T-cell (primary cell): ENCODE data around the gene PLD3. TPM values are rescaled to one million over a fixed set of nuclear protein-coding genes. Genes with fewer than 3 reads are reported as not detected.

Experiments used
- ATAC-seq, 4 experiments: fragments of 200-7000 bp in 3 of 4; fragments of 150-1000 bp in 1 of 4; cut with Tn5 transposase; replicated peaks in 1 of 4; 1 replicate in 3 of 4; 2 replicates in 1 of 4; pipeline ENCODE4 v1.10.0; 2021; ENCODE audit warnings: moderate library complexity in 3 of 4, mild to moderate bottlenecking in 2 of 4, moderate number of reproducible peaks in 1 of 4
- CTCF ChIA-PET, 2 donors: fragments of 300-600 bp; sonication (Branson Sonifier 250); formaldehyde crosslinking; loops; one replicate each; lab custom pipeline; 2022; ENCODE audit warnings: antibody characterized with exemption in 2 of 2; lab: Charles Lee
- POLR2A ChIA-PET, 2 donors: fragments of 300-600 bp; sonication (Branson Sonifier 250); formaldehyde crosslinking; loops; one replicate each; lab custom pipeline; 2022; ENCODE audit warnings: antibody characterized with exemption in 2 of 2; lab: Charles Lee
- DNase-seq, 35 experiments: peaks; one replicate each; pipeline versions ENCODE4 v3.0.0 to v3.0.0-alpha.2; 2013 to 2023
- H3K27ac ChIP-seq: one replicate; pipeline ENCODE4 v1.5.1; 2013; ENCODE audit warnings: low read length
- H3K27me3 ChIP-seq, 2 experiments: replicated peaks in 1 of 2; 1 replicate in 1 of 2; 2 replicates in 1 of 2; pipeline versions ENCODE4 v1.6.1 to v1.7.0; 2013; ENCODE audit warnings: low read length in 1 of 2, mixed read lengths in 1 of 2; ENCODE audit not compliant: control insufficient read depth in 2 of 2, insufficient read depth in 2 of 2; ENCODE audit errors: extremely low read depth in 1 of 2
- H3K36me3 ChIP-seq, 2 donors: 1 replicate in 1 of 2; 2 replicates in 1 of 2; pipeline versions ENCODE4 v1.6.1 to v1.7.0; 2013; ENCODE audit warnings: low read length in 1 of 2; ENCODE audit not compliant: control insufficient read depth in 2 of 2, insufficient read depth in 1 of 2; ENCODE audit errors: extremely low read depth in 1 of 2
- H3K4me1 ChIP-seq, 2 experiments: 1 replicate in 1 of 2; 2 replicates in 1 of 2; pipeline versions ENCODE4 v1.6.1 to v1.7.0; 2013; ENCODE audit warnings: low read length in 2 of 2, mixed read lengths in 1 of 2; ENCODE audit not compliant: insufficient read depth in 2 of 2, control insufficient read depth in 1 of 2; ENCODE audit errors: extremely low read depth in 1 of 2
- H3K4me3 ChIP-seq, 2 donors: 1 replicate in 1 of 2; 2 replicates in 1 of 2; pipeline versions ENCODE4 v1.5.1 to v1.7.0; 2013; ENCODE audit warnings: mild to moderate bottlenecking in 2 of 2, low read length in 1 of 2, moderate library complexity in 1 of 2; ENCODE audit not compliant: control insufficient read depth in 1 of 2; ENCODE audit errors: extremely low read depth in 1 of 2
- H3K9me3 ChIP-seq: 2 replicates; pipeline ENCODE4 v1.7.0; 2013
- H3K27ac Mint-ChIP-seq, 2 donors: one replicate each; pipeline ENCODE4 v1.8.0; 2020 to 2021; ENCODE audit warnings: mild to moderate bottlenecking in 2 of 2, mixed read lengths in 2 of 2
- H3K27me3 Mint-ChIP-seq, 2 donors: one replicate each; pipeline ENCODE4 v1.8.0; 2021 to 2022; ENCODE audit warnings: mixed read lengths in 2 of 2
- H3K36me3 Mint-ChIP-seq: one replicate; pipeline ENCODE4 v1.8.0; 2021; ENCODE audit warnings: mixed read lengths
- H3K4me1 Mint-ChIP-seq, 3 donors: one replicate each; pipeline ENCODE4 v1.8.0; 2020 to 2022; ENCODE audit warnings: mixed read lengths in 3 of 3, mild to moderate bottlenecking in 1 of 3
- H3K4me3 Mint-ChIP-seq, 3 donors: one replicate each; pipeline ENCODE4 v1.8.0; 2020 to 2022; ENCODE audit warnings: mild to moderate bottlenecking in 3 of 3, mixed read lengths in 3 of 3, moderate library complexity in 3 of 3
- H3K9me3 Mint-ChIP-seq, 3 donors: one replicate each; pipeline ENCODE4 v1.8.0; 2020 to 2022; ENCODE audit warnings: mixed read lengths in 3 of 3
- WGBS: methylation state at CpG from one replicate; pipeline ENCODE4 v1.1.5; 2013; ENCODE audit warnings: missing lambda C conversion rate; ENCODE audit not compliant: insufficient coverage; 5-methylcytosine and 5-hydroxymethylcytosine counted together
- total RNA-seq, 35 experiments: library from RNA in 6 of 35; stranded (reverse) in 6 of 35; fragments of 120-200 nt in 1 of 35; gene quantifications; one replicate each; pipeline versions ENCODE4 v1.2.1 to v1.2.4 and lab custom pipeline; 2013 to 2026

The PLD3 gene
- total RNA-seq, 5 donors from 2014 or later (not counting 1 experiment from before 2014, with no cell fraction given), result 71.0 to 120 (median 118) TPM

DNA sequence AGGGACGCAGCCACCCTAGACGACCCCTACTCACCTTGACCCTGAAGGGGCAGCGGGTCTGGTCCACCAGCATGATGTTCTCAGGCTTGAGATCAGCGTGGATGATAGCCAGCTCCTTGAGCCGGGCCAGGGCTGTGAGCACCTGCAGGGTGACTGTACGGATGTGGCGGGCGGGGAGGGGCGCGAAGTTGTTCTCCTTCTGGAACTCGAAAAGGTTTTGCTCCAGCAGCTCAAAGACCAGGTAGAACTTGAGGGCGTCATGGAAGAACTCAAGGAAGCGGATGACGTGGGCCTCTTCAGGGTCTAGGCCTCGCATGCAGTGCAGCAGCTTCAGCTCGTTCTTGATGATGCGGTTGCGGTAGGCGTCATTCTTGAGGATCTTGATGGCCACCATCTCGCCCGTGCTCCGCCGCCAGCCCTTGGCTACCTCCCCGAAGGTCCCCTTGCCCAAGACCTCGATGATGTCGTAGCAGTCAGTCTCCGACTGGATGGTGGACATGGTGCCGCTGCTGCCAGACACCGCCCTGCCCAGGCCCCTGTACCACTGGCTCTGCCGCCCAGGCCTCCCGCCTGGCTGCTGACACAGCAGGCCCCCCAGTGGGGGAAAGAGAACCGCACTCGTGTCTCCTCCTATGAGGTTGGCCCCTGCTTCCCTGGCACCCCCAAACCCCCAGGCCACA lies 41.0 kb downstream of the PLD3 start:
- Histone ChIP-seq H3K9me3 (no peaks in the 10 kb centered on the region), H3K4me3 (no peak overlapping the region), H3K27me3 (peaks cover 0 to 9% of the 10 kb centered on the region in 2 experiments), H3K36me3 (no peaks in the 10 kb centered on the region), H3K27ac (no peak overlapping the region), H3K4me1 (no peaks in the 10 kb centered on the region)
- H3K9me3 Mint-ChIP-seq, result no peaks in the 10 kb centered on the region
- ChIA-PET CTCF (no interaction called here), POLR2A (no interaction called here)
- DNase-seq (no peak), ATAC-seq (no peak)
- H3K4me1 Mint-ChIP-seq, result peaks cover 0 to 6% (median 0%) of the 10 kb centered on the region in 3 donors
- no peaks in the 10 kb centered on the region for H3K27me3 Mint-ChIP-seq
- WGBS, result 95% methylated on average over 29 of the region's 33 CpGs
- H3K4me3 Mint-ChIP-seq, result no peak overlapping the region
- no peak overlapping the region for H3K27ac Mint-ChIP-seq
- no peaks in the 10 kb centered on the region for H3K36me3 Mint-ChIP-seq

DNA sequence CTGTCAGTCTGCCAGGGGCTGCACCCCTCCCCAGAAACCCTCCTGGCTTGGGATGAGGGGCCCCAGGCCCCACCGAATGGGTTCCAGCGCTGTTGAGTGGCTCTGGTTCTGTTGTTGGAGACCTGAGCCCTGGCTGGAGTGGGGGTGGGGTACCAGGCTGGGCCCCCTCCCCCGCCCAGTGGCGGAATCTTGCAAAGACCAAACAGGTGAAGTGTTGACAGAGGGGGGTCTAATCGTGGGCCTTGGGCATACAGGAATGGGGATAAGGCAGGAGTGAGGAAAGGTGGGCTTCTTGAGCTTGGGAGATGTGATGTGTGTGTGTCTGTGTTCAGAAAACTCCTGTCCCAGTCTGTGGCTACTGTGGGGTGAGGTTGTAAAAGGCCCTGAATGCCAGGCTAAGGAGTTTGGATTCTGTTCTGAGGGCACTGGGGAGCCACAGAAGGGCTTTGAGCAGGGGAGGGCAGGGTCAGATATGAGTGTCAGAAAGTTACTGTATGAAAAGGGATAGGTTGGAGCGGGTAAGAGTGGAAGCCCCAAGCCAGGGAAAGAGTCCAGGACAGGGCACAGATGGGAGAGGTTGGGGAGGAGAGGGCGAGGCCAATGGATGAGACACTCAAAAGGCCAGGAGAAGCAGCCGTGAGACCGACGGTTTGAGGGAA lies 41.7 kb downstream of the PLD3 start, which contains the start of gene HIPK4:
TSS of gene HIPK4 (minus strand) at position 98 of the 659 bp plus-strand sequence. CDS start 279 bp downstream, outside the sequence.
- Histone ChIP-seq H3K9me3 (no peaks in the 10 kb centered on the region), H3K27ac (no peak within 1 kb of the TSS), H3K36me3 (no peaks in the 10 kb centered on the region), H3K4me1 (no peaks in the 10 kb centered on the region), H3K4me3 (no peak within 1 kb of the TSS), H3K27me3 (peaks cover 0 to 9% of the 10 kb centered on the region in 2 experiments)
- 84% methylated on average over 8 of the region's 10 CpGs for WGBS
- ATAC-seq (no peak), DNase-seq (no peak)
- no peaks in the 10 kb centered on the region for H3K27me3 Mint-ChIP-seq
- H3K9me3 Mint-ChIP-seq, result no peaks in the 10 kb centered on the region
- no peaks in the 10 kb centered on the region for H3K36me3 Mint-ChIP-seq
- POLR2A ChIA-PET, result interaction anchor here in 1 of 2 donors (0.6 kb wide), 1 partner anchor 1723 kb away, joined by 4 read pairs; no protein-coding TSS in a partner anchor
- no peak within 1 kb of the TSS for H3K4me3 Mint-ChIP-seq
- peaks cover 0 to 6% (median 0%) of the 10 kb centered on the region in 3 donors for H3K4me1 Mint-ChIP-seq
- H3K27ac Mint-ChIP-seq, result no peak within 1 kb of the TSS
- CTCF ChIA-PET, result interaction anchor here in 1 of 2 donors (0.6 kb wide), 1 partner anchor 68 kb away, joined by 3 read pairs; no protein-coding TSS in a partner anchor

DNA sequence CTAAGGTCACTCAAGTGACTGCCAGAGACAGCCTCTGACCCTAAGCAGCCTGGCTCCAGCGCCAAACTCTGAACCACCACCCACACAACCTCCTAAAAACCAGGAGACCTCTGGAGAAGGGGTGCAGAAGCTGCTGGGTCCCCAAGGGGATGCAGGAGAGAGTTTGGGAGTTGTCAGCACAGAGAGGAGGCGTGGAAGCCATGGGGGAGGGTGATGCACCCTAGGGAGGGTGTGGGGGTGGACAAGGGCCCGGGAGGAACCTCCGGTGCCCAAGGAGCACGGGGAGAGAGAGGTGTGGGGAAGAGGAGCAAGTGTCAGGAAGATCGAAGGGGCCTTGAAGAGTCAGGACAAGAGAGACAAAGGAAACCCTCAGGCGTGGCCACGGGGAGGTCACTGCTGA lies 43.6 kb downstream of the PLD3 start:
- Histone ChIP-seq H3K4me1 (no peaks in the 10 kb centered on the region), H3K4me3 (no peak overlapping the region), H3K9me3 (no peaks in the 10 kb centered on the region), H3K27ac (no peak overlapping the region), H3K36me3 (no peaks in the 10 kb centered on the region), H3K27me3 (peaks cover 0 to 9% of the 10 kb centered on the region in 2 experiments)
- H3K27ac Mint-ChIP-seq, result no peak overlapping the region
- DNase-seq (no peak), ATAC-seq (no peak)
- H3K36me3 Mint-ChIP-seq, result no peaks in the 10 kb centered on the region
- no peak overlapping the region for H3K4me3 Mint-ChIP-seq
- WGBS, result 78% methylated on average over 6 of the region's 8 CpGs
- no peaks in the 10 kb centered on the region for H3K9me3 Mint-ChIP-seq
- peaks cover 0 to 2% (median 0%) of the 10 kb centered on the region in 3 donors for H3K4me1 Mint-ChIP-seq
- no peaks in the 10 kb centered on the region for H3K27me3 Mint-ChIP-seq
- CTCF ChIA-PET, result no interaction called here
- POLR2A ChIA-PET, result no interaction called here

DNA sequence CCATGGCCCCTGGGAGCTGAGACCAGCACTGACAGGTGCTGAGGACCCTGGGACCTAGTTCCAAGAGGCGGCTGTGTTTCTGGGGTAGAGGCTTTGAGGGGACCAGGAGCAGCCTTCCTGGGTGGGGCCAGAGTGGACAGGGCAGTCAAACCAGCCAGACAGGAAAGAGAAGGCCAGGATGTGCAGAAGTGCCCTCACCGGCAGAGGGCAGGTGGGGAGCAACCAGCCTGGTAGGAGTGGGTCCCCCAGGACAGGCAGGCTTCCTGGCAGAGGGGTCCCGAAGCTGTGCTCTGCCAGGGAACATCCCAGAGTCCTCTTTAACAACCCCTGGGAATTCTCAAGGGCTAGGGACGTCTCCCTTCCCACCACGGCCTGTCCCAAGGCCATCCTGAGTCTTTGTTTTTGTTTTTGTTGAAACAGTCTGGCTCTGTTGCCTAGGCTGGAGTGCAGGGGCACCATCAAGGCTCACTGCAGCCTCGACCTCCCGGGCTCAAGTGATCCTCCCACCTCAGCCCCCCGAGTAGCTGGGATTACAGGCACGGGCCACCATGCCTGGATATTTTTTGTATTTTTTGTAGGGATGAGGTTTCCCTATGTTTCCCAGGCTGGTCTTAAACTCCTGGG lies 44.5 kb downstream of the PLD3 start:
- Mint-ChIP-seq H3K4me3 (no peak overlapping the region), H3K4me1 (no peaks in the 10 kb centered on the region), H3K27me3 (no peaks in the 10 kb centered on the region), H3K27ac (no peak overlapping the region), H3K36me3 (no peaks in the 10 kb centered on the region), H3K9me3 (no peaks in the 10 kb centered on the region)
- ATAC-seq, result peak in 1 of 4 experiments; percentile 23
- no peak overlapping the region for H3K27ac ChIP-seq
- 46% methylated on average over 3 of the region's 9 CpGs for WGBS
- H3K9me3 ChIP-seq, result no peaks in the 10 kb centered on the region
- ChIA-PET CTCF (no interaction called here), POLR2A (no interaction called here)
- H3K4me1 ChIP-seq, result no peaks in the 10 kb centered on the region
- H3K36me3 ChIP-seq, result no peaks in the 10 kb centered on the region
- H3K4me3 ChIP-seq, result no peak overlapping the region
- DNase-seq, result no peak
- peaks cover 0 to 9% of the 10 kb centered on the region in 2 experiments for H3K27me3 ChIP-seq

DNA sequence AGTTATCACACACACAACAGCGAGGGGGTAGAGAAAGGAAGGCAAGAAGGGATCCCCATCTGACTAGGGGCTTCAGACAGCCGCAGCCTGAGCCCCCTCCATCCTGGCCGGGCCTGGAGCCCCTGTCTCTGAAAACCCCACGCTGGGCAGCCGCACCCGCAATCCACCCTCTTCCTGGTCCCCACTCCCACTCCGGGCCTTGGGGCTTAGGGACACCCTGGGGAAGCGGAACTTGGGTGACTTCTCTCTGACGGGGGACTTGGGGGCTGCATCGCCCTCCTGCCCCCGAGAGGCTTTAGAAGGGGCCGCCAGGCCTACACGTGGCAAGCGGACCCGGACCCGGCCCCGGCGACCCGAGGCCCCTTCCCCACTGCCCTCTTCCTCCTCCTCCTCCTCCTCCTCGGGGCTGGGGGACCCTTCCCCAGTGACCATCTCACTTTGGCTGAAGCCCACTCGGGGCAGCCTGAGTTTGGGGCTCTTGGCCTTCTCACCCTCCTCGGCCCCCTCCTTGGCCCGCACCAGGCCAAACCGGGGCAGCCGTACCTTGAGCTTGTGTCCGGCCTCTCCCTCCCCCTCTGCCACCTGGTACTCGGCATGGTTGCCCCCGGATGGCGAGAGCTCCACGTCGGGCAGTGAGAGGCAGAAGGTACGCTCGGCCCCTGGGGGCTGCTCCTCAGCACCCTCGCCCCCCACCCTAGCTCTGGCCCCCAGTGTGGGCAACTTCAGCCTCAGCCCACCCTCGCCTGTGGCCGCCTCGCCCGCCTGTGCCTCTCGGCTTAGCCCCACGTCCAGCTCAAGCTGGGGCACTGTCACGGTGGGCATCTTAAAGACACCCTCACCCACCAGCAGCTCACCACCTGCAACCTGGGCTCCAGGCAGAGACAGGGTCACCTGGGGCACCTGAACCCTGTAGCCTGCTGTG lies 45.7 kb downstream of the PLD3 start:
- Mint-ChIP-seq H3K27me3 (no peaks in the 10 kb centered on the region), H3K36me3 (peaks cover 3% of the 10 kb centered on the region), H3K4me3 (no peak overlapping the region), H3K9me3 (no peaks in the 10 kb centered on the region), H3K27ac (no peak overlapping the region), H3K4me1 (peaks cover 4 to 6% (median 6%) of the 10 kb centered on the region in 3 donors)
- Histone ChIP-seq H3K36me3 (no peaks in the 10 kb centered on the region), H3K27me3 (peaks cover 0 to 14% of the 10 kb centered on the region in 2 experiments), H3K27ac (no peak overlapping the region), H3K4me3 (no peak overlapping the region), H3K9me3 (no peaks in the 10 kb centered on the region), H3K4me1 (peaks cover 0 to 10% of the 10 kb centered on the region in 2 experiments)
- ChIA-PET POLR2A (no interaction called here), CTCF (interaction anchor here in 1 of 2 donors (0.6 kb wide), 1 partner anchor 13 kb away, joined by 3 read pairs; no protein-coding TSS in a partner anchor)
- DNase-seq (no peak), ATAC-seq (no peak)
- WGBS, result 91% methylated on average over 32 of the region's 41 CpGs
